ENCODE measurements around the gene MREG.
"Not testable (repeated sequence)": the region's sequence is repeated elsewhere in the genome, so short reads cannot be mapped to it uniquely, and the experiment has no call there.

The MREG gene

GRCh38 chr2:216006164-216006663, 7.1 kb downstream of the MREG start:
- no peak overlapping the region for H3K27ac ChIP-seq (ENCODE audit: low read length)
- no peaks in the 10 kb centered on the region for H3K36me3 ChIP-seq (ENCODE audit: control insufficient read depth in 2 of 2, insufficient read depth in 2 of 2, low read length in 2 of 2)
- no peak overlapping the region for H3K4me3 ChIP-seq (ENCODE audit: low read length in 2 of 2)
- H3K9ac ChIP-seq (ENCODE audit: low read length in 2 of 2): no peak overlapping the region
- H3K9me3 ChIP-seq (ENCODE audit: control insufficient read depth in 2 of 2, low read length in 2 of 2): no peaks in the 10 kb centered on the region
- no peaks in the 10 kb centered on the region for H3K4me1 ChIP-seq (ENCODE audit: control insufficient read depth, insufficient read depth, low read length)
- no peaks in the 10 kb centered on the region for H3K27me3 ChIP-seq (ENCODE audit: control insufficient read depth in 1 of 2, insufficient read depth in 2 of 2, low read length in 2 of 2)

- H3K27me3 ChIP-seq (ENCODE audit: control insufficient read depth in 1 of 2, insufficient read depth in 2 of 2, low read length in 2 of 2): no peaks in the 10 kb centered on the region
- no peaks in the 10 kb centered on the region for H3K4me1 ChIP-seq (ENCODE audit: control insufficient read depth, insufficient read depth, low read length)
- H3K9me3 ChIP-seq (ENCODE audit: control insufficient read depth in 2 of 2, low read length in 2 of 2): no peaks in the 10 kb centered on the region
- H3K27ac ChIP-seq (ENCODE audit: low read length): no peak overlapping the region
- no peak overlapping the region for H3K9ac ChIP-seq (ENCODE audit: low read length in 2 of 2)
- no peaks in the 10 kb centered on the region for H3K36me3 ChIP-seq (ENCODE audit: control insufficient read depth in 2 of 2, insufficient read depth in 2 of 2, low read length in 2 of 2)
- H3K4me3 ChIP-seq (ENCODE audit: low read length in 2 of 2): no peak overlapping the region
Observed at GRCh38 chr2:216004697-216005283, 8.6 kb downstream of the MREG start.

- Histone ChIP-seq H3K36me3 (ENCODE audit: control insufficient read depth in 2 of 2, insufficient read depth in 2 of 2, low read length in 2 of 2) (no peaks in the 10 kb centered on the region), H3K4me3 (ENCODE audit: low read length in 2 of 2) (no peak overlapping the region), H3K27me3 (ENCODE audit: control insufficient read depth in 1 of 2, insufficient read depth in 2 of 2, low read length in 2 of 2) (no peaks in the 10 kb centered on the region), H3K9ac (ENCODE audit: low read length in 2 of 2) (no peak overlapping the region), H3K9me3 (ENCODE audit: control insufficient read depth in 2 of 2, low read length in 2 of 2) (no peaks in the 10 kb centered on the region), H3K27ac (ENCODE audit: low read length) (no peak overlapping the region), H3K4me1 (ENCODE audit: control insufficient read depth, insufficient read depth, low read length) (no peaks in the 10 kb centered on the region)
Observed at GRCh38 chr2:216003876-216004696, 9.3 kb downstream of the MREG start.

- Histone ChIP-seq H3K9me3 (ENCODE audit: control insufficient read depth in 2 of 2, low read length in 2 of 2) (no peaks in the 10 kb centered on the region), H3K4me1 (ENCODE audit: control insufficient read depth, insufficient read depth, low read length) (no peaks in the 10 kb centered on the region), H3K36me3 (ENCODE audit: control insufficient read depth in 2 of 2, insufficient read depth in 2 of 2, low read length in 2 of 2) (no peaks in the 10 kb centered on the region), H3K27me3 (ENCODE audit: control insufficient read depth in 1 of 2, insufficient read depth in 2 of 2, low read length in 2 of 2) (no peaks in the 10 kb centered on the region), H3K9ac (ENCODE audit: low read length in 2 of 2) (no peak overlapping the region), H3K27ac (ENCODE audit: low read length) (no peak overlapping the region), H3K4me3 (ENCODE audit: low read length in 2 of 2) (no peak overlapping the region)
Observed at GRCh38 chr2:216002693-216003092, 10.7 kb downstream of the MREG start.

GRCh38 chr2:216002101-216002678, 11.2 kb downstream of the MREG start:
- Histone ChIP-seq H3K27ac (ENCODE audit: low read length) (no peak overlapping the region), H3K9ac (ENCODE audit: low read length in 2 of 2) (no peak overlapping the region), H3K4me3 (ENCODE audit: low read length in 2 of 2) (no peak overlapping the region), H3K36me3 (ENCODE audit: control insufficient read depth in 2 of 2, insufficient read depth in 2 of 2, low read length in 2 of 2) (no peaks in the 10 kb centered on the region), H3K4me1 (ENCODE audit: control insufficient read depth, insufficient read depth, low read length) (no peaks in the 10 kb centered on the region), H3K9me3 (ENCODE audit: control insufficient read depth in 2 of 2, low read length in 2 of 2) (no peaks in the 10 kb centered on the region), H3K27me3 (ENCODE audit: control insufficient read depth in 1 of 2, insufficient read depth in 2 of 2, low read length in 2 of 2) (no peaks in the 10 kb centered on the region)

GRCh38 chr2:216001216-216002100, 11.9 kb downstream of the MREG start:
- Histone ChIP-seq H3K9ac (ENCODE audit: low read length in 2 of 2) (no peak overlapping the region), H3K36me3 (ENCODE audit: control insufficient read depth in 2 of 2, insufficient read depth in 2 of 2, low read length in 2 of 2) (no peaks in the 10 kb centered on the region), H3K4me1 (ENCODE audit: control insufficient read depth, insufficient read depth, low read length) (no peaks in the 10 kb centered on the region)

GRCh38 chr2:215998636-215999035, 14.7 kb downstream of the MREG start:
- no peak overlapping the region for H3K27ac ChIP-seq (ENCODE audit: low read length)
- no peak overlapping the region for H3K4me3 ChIP-seq (ENCODE audit: low read length in 2 of 2)
- no peaks in the 10 kb centered on the region for H3K4me1 ChIP-seq (ENCODE audit: control insufficient read depth, insufficient read depth, low read length)
- no peaks in the 10 kb centered on the region for H3K9me3 ChIP-seq (ENCODE audit: control insufficient read depth in 2 of 2, low read length in 2 of 2)
- H3K27me3 ChIP-seq (ENCODE audit: control insufficient read depth in 1 of 2, insufficient read depth in 2 of 2, low read length in 2 of 2): no peaks in the 10 kb centered on the region
- H3K9ac ChIP-seq (ENCODE audit: low read length in 2 of 2): no peak overlapping the region
- H3K36me3 ChIP-seq (ENCODE audit: control insufficient read depth in 2 of 2, insufficient read depth in 2 of 2, low read length in 2 of 2): peaks cover 0 to 3% of the 10 kb centered on the region in 2 donors

More at GRCh38 chr2:216001216-216002100, 11.9 kb downstream of the MREG start:
- no peak overlapping the region for H3K27ac ChIP-seq (ENCODE audit: low read length)
- H3K9me3 ChIP-seq (ENCODE audit: control insufficient read depth in 2 of 2, low read length in 2 of 2): no peaks in the 10 kb centered on the region
- no peaks in the 10 kb centered on the region for H3K27me3 ChIP-seq (ENCODE audit: control insufficient read depth in 1 of 2, insufficient read depth in 2 of 2, low read length in 2 of 2)
- H3K4me3 ChIP-seq (ENCODE audit: low read length in 2 of 2): no peak overlapping the region

- Histone ChIP-seq H3K27me3 (ENCODE audit: control insufficient read depth in 1 of 2, insufficient read depth in 2 of 2, low read length in 2 of 2) (no peaks in the 10 kb centered on the region), H3K9me3 (ENCODE audit: control insufficient read depth in 2 of 2, low read length in 2 of 2) (no peaks in the 10 kb centered on the region), H3K36me3 (ENCODE audit: control insufficient read depth in 2 of 2, insufficient read depth in 2 of 2, low read length in 2 of 2) (peaks cover 0 to 3% of the 10 kb centered on the region in 2 donors), H3K27ac (ENCODE audit: low read length) (no peak overlapping the region), H3K9ac (ENCODE audit: low read length in 2 of 2) (no peak overlapping the region), H3K4me1 (ENCODE audit: control insufficient read depth, insufficient read depth, low read length) (no peaks in the 10 kb centered on the region), H3K4me3 (ENCODE audit: low read length in 2 of 2) (no peak overlapping the region)
Observed at GRCh38 chr2:215997219-215997618, 16.1 kb downstream of the MREG start.

GRCh38 chr2:215994911-215995310, 18.4 kb downstream of the MREG start:
- H3K4me3 ChIP-seq (ENCODE audit: low read length in 2 of 2): no peak overlapping the region
- no peaks in the 10 kb centered on the region for H3K9me3 ChIP-seq (ENCODE audit: control insufficient read depth in 2 of 2, low read length in 2 of 2)
- H3K9ac ChIP-seq (ENCODE audit: low read length in 2 of 2): no peak overlapping the region
- no peaks in the 10 kb centered on the region for H3K27me3 ChIP-seq (ENCODE audit: control insufficient read depth in 1 of 2, insufficient read depth in 2 of 2, low read length in 2 of 2)
- H3K4me1 ChIP-seq (ENCODE audit: control insufficient read depth, insufficient read depth, low read length): no peaks in the 10 kb centered on the region
- peaks cover 0 to 3% of the 10 kb centered on the region in 2 donors for H3K36me3 ChIP-seq (ENCODE audit: control insufficient read depth in 2 of 2, insufficient read depth in 2 of 2, low read length in 2 of 2)
- no peak overlapping the region for H3K27ac ChIP-seq (ENCODE audit: low read length)

GRCh38 chr2:215988556-215989207, 24.7 kb downstream of the MREG start:
- not testable (repeated sequence) for H3K4me1 ChIP-seq (ENCODE audit: control insufficient read depth, insufficient read depth, low read length); H3K4me3 ChIP-seq (ENCODE audit: low read length in 2 of 2); H3K27me3 ChIP-seq (ENCODE audit: control insufficient read depth in 1 of 2, insufficient read depth in 2 of 2, low read length in 2 of 2)

More at GRCh38 chr2:215988556-215989207, 24.7 kb downstream of the MREG start:
- H3K9me3 ChIP-seq (ENCODE audit: control insufficient read depth in 2 of 2, low read length in 2 of 2); H3K27ac ChIP-seq (ENCODE audit: low read length); H3K36me3 ChIP-seq (ENCODE audit: control insufficient read depth in 2 of 2, insufficient read depth in 2 of 2, low read length in 2 of 2); H3K9ac ChIP-seq (ENCODE audit: low read length in 2 of 2): not testable (repeated sequence)
